NCI-H1092 (cell line): Measurements from ENCODE around the gene SLC7A11.

ENCODE experiments used
- DNase-seq: peaks from one replicate; lab custom pipeline; 2025; lab: John Stamatoyannopoulos, UW

SLC7A11 gene

DNA sequence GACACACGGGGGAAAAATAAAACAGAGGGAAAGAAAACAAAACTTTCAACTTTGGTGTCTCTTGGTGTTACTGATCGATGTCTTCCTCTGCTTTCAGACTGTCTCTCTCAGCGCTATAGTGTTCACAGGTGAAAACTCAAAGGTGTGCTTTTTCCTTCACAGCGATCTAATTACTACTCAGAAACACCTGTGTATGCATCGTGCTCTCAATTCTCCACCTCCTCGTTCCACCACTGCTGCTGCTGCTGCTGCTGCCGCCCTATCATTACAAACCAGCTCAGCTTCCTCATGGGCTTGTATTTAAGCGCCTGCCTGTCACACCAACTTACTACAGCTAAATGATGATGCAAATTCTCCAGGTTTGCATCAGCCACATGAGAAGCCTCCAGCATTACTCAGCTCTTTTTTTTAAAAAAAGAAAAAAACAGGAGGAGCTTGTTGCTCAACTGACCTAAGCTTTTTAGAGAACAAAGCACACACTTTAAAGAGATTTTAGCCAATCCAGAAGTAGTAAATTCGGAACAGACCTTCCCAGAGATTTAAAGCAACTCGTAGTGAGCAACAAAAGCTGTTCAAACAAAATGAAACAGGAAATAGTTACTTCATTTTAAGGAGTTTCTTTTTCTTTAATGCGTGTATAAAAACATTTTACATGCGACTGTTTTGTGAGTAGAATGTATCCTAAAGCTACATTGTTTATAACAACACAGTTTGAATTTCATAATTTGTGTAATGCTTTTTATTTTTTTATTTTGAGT is at the start of gene SLC7A11:
TSS of gene SLC7A11 (minus strand) at position 274 of the 758 bp plus-strand sequence. CDS start 280 bp downstream, outside the sequence.
- DNase-seq: peak; percentile 50

- DNase-seq: no peak
These were observed 49.3 kb upstream of the SLC7A11 start for GRCh38 chr4:138291431-138291830.

GRCh38 chr4:138290805-138291204 is 48.7 kb upstream of the SLC7A11 start:
- DNase-seq: no peak

- no peak for DNase-seq
These were observed 37.1 kb upstream of the SLC7A11 start for GRCh38 chr4:138279286-138279685.

- DNase-seq: no peak
These were observed 35.0 kb upstream of the SLC7A11 start for GRCh38 chr4:138277133-138277532.

- no peak for DNase-seq
These were observed 33.9 kb upstream of the SLC7A11 start for GRCh38 chr4:138275963-138276621.

GRCh38 chr4:138275216-138275615 is 33.1 kb upstream of the SLC7A11 start:
- no peak for DNase-seq

DNA sequence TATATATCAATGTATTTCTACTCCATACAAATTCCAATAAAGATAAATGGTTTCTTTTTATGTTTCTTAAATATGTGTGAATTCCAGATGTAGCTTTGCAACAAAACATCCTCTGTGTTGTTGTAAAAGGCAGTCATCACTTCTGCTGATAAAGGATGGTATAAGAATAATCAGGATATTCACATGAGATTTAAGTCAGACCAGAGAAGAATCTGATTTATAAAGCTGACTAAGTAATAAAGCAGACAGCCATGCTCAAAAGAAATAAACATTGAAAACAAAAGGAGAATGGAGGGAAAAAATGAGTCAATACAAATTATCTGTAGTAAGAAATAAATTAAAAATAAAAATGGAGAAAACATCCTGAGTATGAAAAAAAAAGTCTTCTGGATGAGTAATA is 27.0 kb upstream of the SLC7A11 start:
- DNase-seq: no peak

GRCh38 chr4:138267835-138268234 is 25.7 kb upstream of the SLC7A11 start:
- DNase-seq: no peak

- DNase-seq: no peak
These were observed 24.8 kb upstream of the SLC7A11 start for GRCh38 chr4:138266948-138267347.

DNA sequence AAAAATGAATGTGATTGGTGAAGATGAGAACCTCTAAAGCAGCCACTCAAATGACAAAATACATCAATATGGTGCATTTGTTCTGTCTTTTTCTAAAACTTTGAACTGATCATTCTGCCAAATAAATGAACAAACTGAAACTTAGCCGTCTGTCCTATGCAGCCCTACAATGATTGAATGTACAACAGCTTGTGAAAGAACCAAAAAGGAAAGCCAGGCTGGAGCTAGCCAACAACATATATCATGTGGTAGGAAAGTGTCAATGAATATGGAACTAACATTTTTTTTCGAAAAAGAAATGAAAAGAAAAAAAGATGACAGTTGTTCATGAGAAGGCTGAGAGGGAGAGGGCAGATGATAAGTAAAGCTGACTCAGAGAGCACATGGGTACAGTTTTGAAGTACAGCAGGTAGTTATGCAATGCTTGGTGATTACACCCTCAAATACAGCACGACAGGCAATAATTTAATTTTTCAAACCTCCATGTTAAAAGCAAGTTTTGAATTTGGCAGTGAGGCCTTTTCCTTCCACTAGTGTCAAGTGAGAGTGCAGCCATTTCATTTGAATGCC is 21.2 kb upstream of the SLC7A11 start:
- no peak for DNase-seq

DNA sequence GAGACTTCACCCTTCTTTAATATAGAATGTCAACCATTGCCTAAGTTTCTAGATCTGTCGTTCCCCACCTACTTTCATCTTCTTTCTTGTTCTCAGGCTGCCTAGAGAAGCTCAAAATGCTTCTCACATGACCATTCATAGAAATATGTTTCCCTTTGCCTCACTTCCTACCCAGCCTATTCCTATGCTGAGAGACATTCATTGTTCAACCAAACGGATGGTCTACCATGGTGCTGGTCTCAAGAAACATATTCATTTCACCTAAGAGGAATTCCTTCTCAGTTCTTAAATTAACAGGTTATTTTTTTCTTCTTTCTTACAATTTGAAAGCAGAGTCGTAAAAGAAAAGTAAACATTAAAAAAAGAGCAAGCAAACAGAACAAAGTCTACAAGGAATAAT is 20.3 kb upstream of the SLC7A11 start:
- no peak for DNase-seq

DNA sequence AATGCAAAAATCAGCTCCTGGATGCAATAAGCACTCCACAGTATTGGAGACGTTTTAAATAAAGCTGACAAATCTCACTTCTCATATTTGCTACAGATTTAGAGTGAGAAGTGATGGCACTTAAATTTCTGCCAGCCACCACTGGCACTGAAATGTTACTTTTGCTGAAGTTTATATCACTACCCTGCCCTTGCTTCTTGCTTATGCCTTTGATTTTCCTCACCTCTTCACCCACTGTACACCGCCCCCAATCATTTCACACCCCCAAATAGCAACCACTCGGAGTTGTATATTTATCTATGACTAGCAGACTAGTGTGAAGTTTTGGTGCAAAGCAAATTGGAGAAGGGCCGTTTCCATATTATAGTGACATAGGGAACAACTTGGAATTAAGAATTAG is 19.9 kb upstream of the SLC7A11 start:
- DNase-seq: no peak

GRCh38 chr4:138259824-138260223 is 17.7 kb upstream of the SLC7A11 start:
- DNase-seq: no peak

DNA sequence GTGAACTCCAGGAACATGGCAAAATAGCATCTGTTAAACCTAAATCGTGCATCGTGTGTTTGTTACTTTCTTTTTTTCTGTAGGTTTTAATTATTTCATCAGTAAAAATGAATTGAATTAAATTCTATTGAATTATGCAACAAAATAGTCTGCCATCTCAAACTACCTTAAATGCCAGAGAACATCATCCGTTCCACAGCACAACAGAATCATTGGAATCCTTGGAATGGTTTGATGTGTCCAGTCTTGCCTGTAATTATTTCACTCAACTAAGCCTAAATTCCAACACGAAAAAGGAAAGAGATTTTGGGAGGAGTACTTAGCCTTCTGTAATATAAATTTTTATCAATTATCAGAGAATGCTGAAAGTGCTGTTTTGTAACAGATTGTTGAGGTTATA is 17.1 kb upstream of the SLC7A11 start:
- DNase-seq: no peak

GRCh38 chr4:138256608-138257007 is 14.5 kb upstream of the SLC7A11 start:
- DNase-seq: no peak

- DNase-seq: no peak
These were observed 13.9 kb upstream of the SLC7A11 start for GRCh38 chr4:138255917-138256597.

DNA sequence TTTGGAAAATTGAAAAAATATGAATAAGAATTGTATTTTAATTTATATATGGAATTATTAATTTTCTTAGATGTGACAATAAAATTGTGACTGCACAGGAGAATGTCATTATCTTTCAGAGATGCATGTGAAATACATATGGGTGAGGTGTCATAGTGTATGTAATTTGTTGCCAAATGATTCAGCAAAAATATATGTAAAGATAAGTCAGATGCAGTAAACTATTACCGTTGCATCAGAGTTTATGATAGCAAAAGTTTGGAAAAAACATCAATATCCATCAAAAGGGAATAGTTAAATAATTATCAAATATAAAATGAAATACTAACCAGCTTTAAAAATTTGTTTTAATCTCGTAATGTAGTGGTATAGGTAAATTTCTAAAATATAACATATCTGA is 10.4 kb upstream of the SLC7A11 start:
- no peak for DNase-seq

DNA sequence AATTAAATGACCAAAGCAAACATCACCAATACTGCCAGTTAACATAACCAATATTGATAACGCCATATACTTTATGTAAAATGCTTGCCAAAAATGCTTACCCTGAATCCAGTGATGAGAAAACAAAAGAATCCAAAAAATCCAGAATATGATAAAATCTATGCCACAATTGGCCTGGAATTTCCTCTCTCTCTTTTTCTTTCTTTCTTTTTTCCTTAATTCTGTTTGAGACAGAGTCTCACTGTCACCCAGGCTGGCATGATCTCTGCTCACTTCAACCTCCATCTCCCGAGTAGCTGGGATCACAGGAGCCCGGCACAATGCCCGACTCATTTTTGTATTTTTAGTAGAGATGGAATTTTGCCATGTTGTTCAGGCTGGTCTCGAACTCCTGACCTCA is 9.8 kb upstream of the SLC7A11 start:
- DNase-seq: no peak

DNA sequence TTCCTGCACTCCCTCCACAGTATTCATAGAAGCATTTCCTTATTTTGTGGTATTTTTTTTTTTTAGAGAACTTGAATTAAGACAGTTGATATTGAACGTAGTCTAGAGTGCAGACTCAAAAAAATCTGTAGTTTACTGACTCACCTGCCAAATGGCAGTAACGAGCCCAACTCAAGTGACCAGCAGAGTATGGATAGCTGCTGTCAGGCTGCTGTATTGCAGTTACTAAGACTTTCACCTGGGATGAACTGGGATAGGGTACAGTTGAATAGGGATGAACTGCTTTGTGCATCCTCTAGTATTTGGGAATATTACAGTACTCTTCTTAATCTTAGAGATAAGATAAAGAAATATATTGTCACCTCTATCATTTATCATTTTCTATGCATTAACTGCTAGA is 7.0 kb upstream of the SLC7A11 start:
- DNase-seq: no peak

DNA sequence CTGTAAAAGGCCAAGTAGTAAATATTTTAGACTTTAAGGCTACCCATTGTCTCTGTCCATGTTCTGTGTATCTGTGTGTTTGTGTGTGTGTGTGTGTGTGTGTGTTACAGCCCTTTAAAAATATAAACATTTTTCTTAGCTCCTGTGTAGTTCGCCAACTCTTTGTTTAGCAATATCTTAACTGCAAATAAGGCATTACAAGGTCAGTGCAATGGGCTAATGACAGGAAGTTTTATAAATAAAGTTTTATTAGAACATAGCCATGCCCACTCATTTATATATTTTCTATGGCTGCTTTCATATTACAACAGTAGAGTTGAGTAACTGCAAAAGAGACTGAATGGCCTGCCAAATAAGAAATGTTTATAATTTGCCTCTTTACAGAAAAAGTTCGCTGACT is 5.9 kb upstream of the SLC7A11 start:
- no peak for DNase-seq

- DNase-seq: no peak
These were observed 5.5 kb upstream of the SLC7A11 start for GRCh38 chr4:138247643-138248042.

GRCh38 chr4:138243369-138243768 is 1.2 kb upstream of the SLC7A11 start:
- no peak for DNase-seq
